HL-60 (cell line): ENCODE data around the gene PMP22.

Experiments
- DNase-seq, 2 experiments: peaks; one replicate each; pipeline ENCODE4 v3.0.0-alpha.2; 2010 to 2020; ENCODE audit warnings: low read depth in 1 of 2, low spot score in 1 of 2
- H3K27ac ChIP-seq: fragments of 250-450 bp; sonication (Bioruptor Pico); replicated peaks from 2 replicates; pipeline ENCODE4 v1.5.1; 2020; ENCODE audit warnings: mild to moderate bottlenecking, moderate library complexity
- H3K27me3 ChIP-seq: fragments of 250-450 bp; sonication (Bioruptor Pico); 2 replicates; pipeline ENCODE4 v1.5.1; 2021; ENCODE audit warnings: mild to moderate bottlenecking, moderate library complexity; ENCODE audit not compliant: insufficient read depth, poor library complexity, severe bottlenecking
- H3K4me3 ChIP-seq: replicated peaks from 2 replicates; pipeline ENCODE4 v1.5.1; 2011; ENCODE audit warnings: mild to moderate bottlenecking, control low read depth, low read length; ENCODE audit not compliant: insufficient read depth
- GABPA ChIP-seq: IDR thresholded peaks from 2 replicates; pipeline ENCODE4 v1.6.1; 2012; ENCODE audit warnings: low read depth
- POLR2AphosphoS5 ChIP-seq: IDR thresholded peaks from 2 replicates; pipeline ENCODE4 v1.6.1; 2012; ENCODE audit warnings: low read depth
- SPI1 ChIP-seq: IDR thresholded peaks from 2 replicates; pipeline ENCODE4 v1.6.1; 2012; ENCODE audit warnings: low read depth, mild to moderate bottlenecking, borderline replicate concordance
- TF ChIP-seq, protein P1 (sequence below): IDR thresholded peaks from 2 replicates; pipeline ENCODE4 v1.6.1; 2012; ENCODE audit warnings: low read depth; ENCODE audit not compliant: insufficient replicate concordance
- TF ChIP-seq, protein P2 (sequence below): IDR thresholded peaks from one replicate; pipeline ENCODE4 v1.5.1; 2011; ENCODE audit warnings: low read length, control low read depth, inconsistent platforms; ENCODE audit not compliant: insufficient read depth

Gene PMP22

DNA sequence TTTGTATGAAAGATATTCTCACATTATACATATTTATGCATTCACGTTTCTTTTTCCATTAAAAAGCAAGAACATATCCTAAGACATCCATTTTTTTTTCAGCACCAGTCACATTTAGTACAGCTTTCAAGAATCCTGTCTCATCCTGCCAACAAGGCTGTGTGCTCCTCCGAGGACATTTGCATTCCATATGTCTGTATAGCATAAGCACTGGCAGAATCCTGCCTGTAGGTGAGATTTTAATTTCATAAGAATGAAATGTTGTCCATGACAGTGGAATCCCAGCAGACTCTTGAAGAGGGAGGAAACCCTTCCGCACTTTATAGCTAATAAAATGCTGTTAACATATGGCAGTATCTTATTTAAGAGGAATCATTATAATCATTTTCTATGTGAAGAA is 2.9 kb upstream of the PMP22 start:
- Histone ChIP-seq H3K4me3 (no peak overlapping the region), H3K27me3 (peaks cover 2% of the 10 kb centered on the region), H3K27ac (no peak overlapping the region)
- DNase-seq: no peak
- TF ChIP-seq POLR2AphosphoS5 (no peak), SPI1 (no peak)

- TF ChIP-seq POLR2AphosphoS5: no peak
- TF ChIP-seq, protein P1, sequence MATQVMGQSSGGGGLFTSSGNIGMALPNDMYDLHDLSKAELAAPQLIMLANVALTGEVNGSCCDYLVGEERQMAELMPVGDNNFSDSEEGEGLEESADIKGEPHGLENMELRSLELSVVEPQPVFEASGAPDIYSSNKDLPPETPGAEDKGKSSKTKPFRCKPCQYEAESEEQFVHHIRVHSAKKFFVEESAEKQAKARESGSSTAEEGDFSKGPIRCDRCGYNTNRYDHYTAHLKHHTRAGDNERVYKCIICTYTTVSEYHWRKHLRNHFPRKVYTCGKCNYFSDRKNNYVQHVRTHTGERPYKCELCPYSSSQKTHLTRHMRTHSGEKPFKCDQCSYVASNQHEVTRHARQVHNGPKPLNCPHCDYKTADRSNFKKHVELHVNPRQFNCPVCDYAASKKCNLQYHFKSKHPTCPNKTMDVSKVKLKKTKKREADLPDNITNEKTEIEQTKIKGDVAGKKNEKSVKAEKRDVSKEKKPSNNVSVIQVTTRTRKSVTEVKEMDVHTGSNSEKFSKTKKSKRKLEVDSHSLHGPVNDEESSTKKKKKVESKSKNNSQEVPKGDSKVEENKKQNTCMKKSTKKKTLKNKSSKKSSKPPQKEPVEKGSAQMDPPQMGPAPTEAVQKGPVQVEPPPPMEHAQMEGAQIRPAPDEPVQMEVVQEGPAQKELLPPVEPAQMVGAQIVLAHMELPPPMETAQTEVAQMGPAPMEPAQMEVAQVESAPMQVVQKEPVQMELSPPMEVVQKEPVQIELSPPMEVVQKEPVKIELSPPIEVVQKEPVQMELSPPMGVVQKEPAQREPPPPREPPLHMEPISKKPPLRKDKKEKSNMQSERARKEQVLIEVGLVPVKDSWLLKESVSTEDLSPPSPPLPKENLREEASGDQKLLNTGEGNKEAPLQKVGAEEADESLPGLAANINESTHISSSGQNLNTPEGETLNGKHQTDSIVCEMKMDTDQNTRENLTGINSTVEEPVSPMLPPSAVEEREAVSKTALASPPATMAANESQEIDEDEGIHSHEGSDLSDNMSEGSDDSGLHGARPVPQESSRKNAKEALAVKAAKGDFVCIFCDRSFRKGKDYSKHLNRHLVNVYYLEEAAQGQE: no peak
- no peak for TF ChIP-seq SPI1
- no peak for TF ChIP-seq GABPA
- TF ChIP-seq, protein P2, sequence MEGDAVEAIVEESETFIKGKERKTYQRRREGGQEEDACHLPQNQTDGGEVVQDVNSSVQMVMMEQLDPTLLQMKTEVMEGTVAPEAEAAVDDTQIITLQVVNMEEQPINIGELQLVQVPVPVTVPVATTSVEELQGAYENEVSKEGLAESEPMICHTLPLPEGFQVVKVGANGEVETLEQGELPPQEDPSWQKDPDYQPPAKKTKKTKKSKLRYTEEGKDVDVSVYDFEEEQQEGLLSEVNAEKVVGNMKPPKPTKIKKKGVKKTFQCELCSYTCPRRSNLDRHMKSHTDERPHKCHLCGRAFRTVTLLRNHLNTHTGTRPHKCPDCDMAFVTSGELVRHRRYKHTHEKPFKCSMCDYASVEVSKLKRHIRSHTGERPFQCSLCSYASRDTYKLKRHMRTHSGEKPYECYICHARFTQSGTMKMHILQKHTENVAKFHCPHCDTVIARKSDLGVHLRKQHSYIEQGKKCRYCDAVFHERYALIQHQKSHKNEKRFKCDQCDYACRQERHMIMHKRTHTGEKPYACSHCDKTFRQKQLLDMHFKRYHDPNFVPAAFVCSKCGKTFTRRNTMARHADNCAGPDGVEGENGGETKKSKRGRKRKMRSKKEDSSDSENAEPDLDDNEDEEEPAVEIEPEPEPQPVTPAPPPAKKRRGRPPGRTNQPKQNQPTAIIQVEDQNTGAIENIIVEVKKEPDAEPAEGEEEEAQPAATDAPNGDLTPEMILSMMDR: no peak
- Histone ChIP-seq H3K27ac (no peak overlapping the region), H3K27me3 (peaks cover 15% of the 10 kb centered on the region), H3K4me3 (no peak overlapping the region)
- no peak for DNase-seq
Observed at GRCh38 chr17:15266325-15267125, 1.4 kb upstream of the PMP22 start.

GRCh38 chr17:15264542-15264941 is 584 bp downstream of the PMP22 start:
- no peak overlapping the region for H3K4me3 ChIP-seq
- peaks cover 15% of the 10 kb centered on the region for H3K27me3 ChIP-seq
- no peak overlapping the region for H3K27ac ChIP-seq
- TF ChIP-seq, protein P2: no peak
- no peak for DNase-seq

- DNase-seq: no peak
- Histone ChIP-seq H3K4me3 (no peak overlapping the region), H3K27me3 (peaks cover 15% of the 10 kb centered on the region), H3K27ac (no peak overlapping the region)
- no peak for TF ChIP-seq GABPA
- TF ChIP-seq, protein P1: no peak
- TF ChIP-seq, protein P2: no peak
- no peak for TF ChIP-seq SPI1
- TF ChIP-seq POLR2AphosphoS5: no peak
Observed at GRCh38 chr17:15263680-15264079, 1.4 kb downstream of the PMP22 start.
